Neuron (in vitro differentiated cells): ENCODE measurements around the gene BTBD9.

ENCODE experiments used
- H2AFZ ChIP-seq: one replicate; pipeline ENCODE4 v1.6.1; 2013; ENCODE audit warnings: low read depth, mild to moderate bottlenecking, inconsistent platforms, low read length, moderate library complexity
- H3K27me3 ChIP-seq: one replicate; pipeline ENCODE4 v1.6.1; 2013; ENCODE audit warnings: low read length; ENCODE audit not compliant: insufficient read depth
- H3K36me3 ChIP-seq: one replicate; pipeline ENCODE4 v1.6.1; 2013; ENCODE audit warnings: low read length; ENCODE audit not compliant: insufficient read depth
- H3K4me1 ChIP-seq: one replicate; pipeline ENCODE4 v1.6.1; 2013; ENCODE audit warnings: low read length; ENCODE audit not compliant: insufficient read depth
- H3K4me3 ChIP-seq: 2 replicates; pipeline ENCODE4 v1.5.1; 2013; ENCODE audit warnings: mild to moderate bottlenecking, low read length, moderate library complexity
- H3K9me3 ChIP-seq: one replicate; pipeline ENCODE4 v1.6.1; 2013; ENCODE audit warnings: low read length

Gene BTBD9

GRCh38 chr6:38484656-38485055 lies 155.1 kb downstream of the BTBD9 start:
- H3K9me3 ChIP-seq: peaks cover 2% of the 10 kb centered on the region
- peaks cover 5% of the 10 kb centered on the region for H3K4me1 ChIP-seq
- no peak overlapping the region for H2AFZ ChIP-seq
- no peaks in the 10 kb centered on the region for H3K36me3 ChIP-seq
- H3K4me3 ChIP-seq: no peak overlapping the region
- no peaks in the 10 kb centered on the region for H3K27me3 ChIP-seq

- no peak overlapping the region for H3K4me3 ChIP-seq
- H3K36me3 ChIP-seq: no peaks in the 10 kb centered on the region
- H3K27me3 ChIP-seq: no peaks in the 10 kb centered on the region
- peaks cover 5% of the 10 kb centered on the region for H3K4me1 ChIP-seq
- H3K9me3 ChIP-seq: peaks cover 2% of the 10 kb centered on the region
- no peak overlapping the region for H2AFZ ChIP-seq
These were observed 156.2 kb downstream of the BTBD9 start for GRCh38 chr6:38483526-38483925.

GRCh38 chr6:38482466-38482865 lies 157.3 kb downstream of the BTBD9 start:
- Histone ChIP-seq H3K4me1 (peaks cover 5% of the 10 kb centered on the region), H3K36me3 (no peaks in the 10 kb centered on the region), H3K9me3 (peaks cover 2% of the 10 kb centered on the region), H2AFZ (no peak overlapping the region), H3K27me3 (no peaks in the 10 kb centered on the region), H3K4me3 (no peak overlapping the region)

GRCh38 chr6:38481851-38482250 lies 157.9 kb downstream of the BTBD9 start:
- H3K36me3 ChIP-seq: no peaks in the 10 kb centered on the region
- H2AFZ ChIP-seq: no peak overlapping the region
- no peaks in the 10 kb centered on the region for H3K27me3 ChIP-seq
- H3K4me1 ChIP-seq: peaks cover 5% of the 10 kb centered on the region
- peaks cover 2% of the 10 kb centered on the region for H3K9me3 ChIP-seq
- H3K4me3 ChIP-seq: no peak overlapping the region

- Histone ChIP-seq H3K27me3 (no peaks in the 10 kb centered on the region), H3K36me3 (no peaks in the 10 kb centered on the region), H2AFZ (no peak overlapping the region), H3K9me3 (peaks cover 2% of the 10 kb centered on the region), H3K4me1 (peaks cover 5% of the 10 kb centered on the region), H3K4me3 (no peak overlapping the region)
These were observed 158.4 kb downstream of the BTBD9 start for GRCh38 chr6:38481211-38481836.

- Histone ChIP-seq H3K36me3 (no peaks in the 10 kb centered on the region), H3K4me1 (peaks cover 5% of the 10 kb centered on the region), H3K4me3 (no peak overlapping the region), H3K27me3 (no peaks in the 10 kb centered on the region), H2AFZ (no peak overlapping the region), H3K9me3 (no peaks in the 10 kb centered on the region)
These were observed 159.7 kb downstream of the BTBD9 start for GRCh38 chr6:38480036-38480435.

- Histone ChIP-seq H3K36me3 (no peaks in the 10 kb centered on the region), H3K4me3 (no peak overlapping the region), H3K9me3 (no peaks in the 10 kb centered on the region), H2AFZ (no peak overlapping the region), H3K4me1 (peaks cover 5% of the 10 kb centered on the region), H3K27me3 (no peaks in the 10 kb centered on the region)
These were observed 160.4 kb downstream of the BTBD9 start for GRCh38 chr6:38479331-38479730.

- Histone ChIP-seq H3K36me3 (no peaks in the 10 kb centered on the region), H3K4me3 (no peak overlapping the region), H3K4me1 (peaks cover 5% of the 10 kb centered on the region), H3K9me3 (no peaks in the 10 kb centered on the region), H3K27me3 (no peaks in the 10 kb centered on the region), H2AFZ (no peak overlapping the region)
These were observed 162.0 kb downstream of the BTBD9 start for GRCh38 chr6:38477680-38478260.

GRCh38 chr6:38476888-38477287 lies 162.8 kb downstream of the BTBD9 start:
- Histone ChIP-seq H2AFZ (no peak overlapping the region), H3K4me3 (no peak overlapping the region), H3K36me3 (no peaks in the 10 kb centered on the region), H3K4me1 (peaks cover 5% of the 10 kb centered on the region), H3K9me3 (no peaks in the 10 kb centered on the region), H3K27me3 (no peaks in the 10 kb centered on the region)

GRCh38 chr6:38476141-38476540 lies 163.6 kb downstream of the BTBD9 start:
- Histone ChIP-seq H3K4me3 (no peak overlapping the region), H3K27me3 (no peaks in the 10 kb centered on the region), H3K4me1 (peaks cover under 1% of the 10 kb centered on the region), H3K9me3 (no peaks in the 10 kb centered on the region), H3K36me3 (no peaks in the 10 kb centered on the region), H2AFZ (no peak overlapping the region)

- Histone ChIP-seq H2AFZ (no peak overlapping the region), H3K4me3 (no peak overlapping the region), H3K4me1 (no peaks in the 10 kb centered on the region), H3K36me3 (no peaks in the 10 kb centered on the region), H3K27me3 (no peaks in the 10 kb centered on the region), H3K9me3 (peaks cover 1% of the 10 kb centered on the region)
These were observed 169.2 kb downstream of the BTBD9 start for GRCh38 chr6:38470548-38470947.

GRCh38 chr6:38467566-38467965 lies 172.2 kb downstream of the BTBD9 start:
- H3K4me1 ChIP-seq: no peaks in the 10 kb centered on the region
- H3K4me3 ChIP-seq: no peak overlapping the region
- no peak overlapping the region for H2AFZ ChIP-seq
- peaks cover 3% of the 10 kb centered on the region for H3K9me3 ChIP-seq
- H3K27me3 ChIP-seq: no peaks in the 10 kb centered on the region
- no peaks in the 10 kb centered on the region for H3K36me3 ChIP-seq

GRCh38 chr6:38460186-38460585 lies 179.5 kb downstream of the BTBD9 start:
- H2AFZ ChIP-seq: no peak overlapping the region
- no peak overlapping the region for H3K4me3 ChIP-seq
- no peaks in the 10 kb centered on the region for H3K27me3 ChIP-seq
- peaks cover 2% of the 10 kb centered on the region for H3K9me3 ChIP-seq
- H3K4me1 ChIP-seq: no peaks in the 10 kb centered on the region
- H3K36me3 ChIP-seq: no peaks in the 10 kb centered on the region

- peaks cover 2% of the 10 kb centered on the region for H3K9me3 ChIP-seq
- no peaks in the 10 kb centered on the region for H3K36me3 ChIP-seq
- no peaks in the 10 kb centered on the region for H3K4me1 ChIP-seq
- no peaks in the 10 kb centered on the region for H3K27me3 ChIP-seq
- no peak overlapping the region for H3K4me3 ChIP-seq
- no peak overlapping the region for H2AFZ ChIP-seq
These were observed 180.4 kb downstream of the BTBD9 start for GRCh38 chr6:38459291-38459690.
